NOMO-1 treated with dmso at 0.1 percent for 144 hours (cell line): ENCODE results near the gene DUOXA1.
"Not testable (repeated sequence)": the region's sequence is repeated elsewhere in the genome, so short reads cannot be mapped to it uniquely, and the experiment has no call there.

Experiments used
- DNase-seq: peaks from one replicate; lab custom pipeline; 2025; ENCODE audit not compliant: unreplicated experiment; lab: John Stamatoyannopoulos, UW

Gene DUOXA1

GRCh38 chr15:45093013-45093412 is 36.7 kb downstream of the DUOXA1 start:
- no peak for DNase-seq

- no peak for DNase-seq
These were observed 38.1 kb downstream of the DUOXA1 start for GRCh38 chr15:45091576-45091975.

DNA sequence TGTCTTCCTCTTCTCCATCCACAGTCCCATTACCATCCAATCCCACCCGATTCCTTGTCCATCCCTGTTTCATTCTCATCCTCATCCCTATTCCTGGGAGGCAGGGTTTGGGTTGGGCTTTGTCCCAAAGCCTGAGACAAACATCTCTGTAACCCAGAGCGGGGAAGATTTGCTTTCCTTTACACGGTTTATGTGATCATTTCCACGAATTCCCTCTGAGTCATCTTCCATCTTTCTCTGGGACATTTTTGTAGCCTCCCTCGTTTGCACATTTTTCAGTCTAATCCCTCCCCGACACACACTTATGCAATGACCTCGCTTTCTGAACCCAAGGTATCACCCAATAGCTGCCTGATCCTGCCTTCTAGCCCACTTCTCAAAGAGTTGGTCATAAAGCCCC is 38.5 kb downstream of the DUOXA1 start:
- DNase-seq = no peak

GRCh38 chr15:45089712-45090373 is 39.8 kb downstream of the DUOXA1 start:
- no peak for DNase-seq

GRCh38 chr15:45088801-45089711 is 40.6 kb downstream of the DUOXA1 start:
- no peak for DNase-seq

DNA sequence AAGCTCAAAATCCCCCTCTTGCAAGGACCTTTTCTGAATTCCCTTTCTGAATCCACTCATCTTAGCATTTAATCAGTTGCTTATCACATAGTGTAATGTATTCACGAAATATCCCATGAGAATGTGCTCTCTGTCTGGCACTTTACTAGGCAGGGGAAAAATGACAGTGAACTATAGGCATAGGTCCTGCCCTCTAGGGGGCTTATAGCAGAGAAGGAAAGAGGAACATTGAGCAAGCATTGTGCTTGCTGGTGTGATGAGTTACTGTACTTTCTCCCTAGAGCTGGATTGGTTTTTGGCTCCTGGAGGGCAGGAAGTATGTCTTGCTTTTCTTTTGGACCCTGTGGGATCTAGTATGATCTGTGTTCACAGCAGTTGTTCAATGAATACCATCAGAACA is 42.2 kb downstream of the DUOXA1 start:
- DNase-seq = no peak

DNA sequence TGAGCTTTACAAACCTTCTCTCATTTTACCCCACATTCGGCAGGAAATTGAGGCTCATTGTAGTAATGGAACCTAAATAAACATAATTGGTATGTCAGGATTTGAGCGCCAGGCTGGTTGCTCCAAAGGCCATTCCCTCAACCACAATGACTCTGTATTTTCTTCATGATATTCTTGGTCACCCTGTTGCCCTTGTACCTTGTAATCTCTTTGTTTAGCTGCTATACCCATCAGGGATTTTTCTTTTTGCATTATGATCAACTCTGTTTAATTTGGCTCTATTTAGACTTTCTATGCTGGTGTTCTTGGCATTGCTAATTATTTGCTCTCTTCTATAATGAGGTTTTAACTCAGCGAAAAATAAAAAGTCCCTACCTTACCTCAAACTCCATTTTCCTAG is 45.5 kb downstream of the DUOXA1 start:
- DNase-seq = no peak

GRCh38 chr15:45083223-45083622 is 46.5 kb downstream of the DUOXA1 start:
- no peak for DNase-seq

- DNase-seq = not testable (repeated sequence)
These were observed 47.3 kb downstream of the DUOXA1 start for GRCh38 chr15:45082412-45082811.

- not testable (repeated sequence) for DNase-seq
These were observed 49.1 kb downstream of the DUOXA1 start for GRCh38 chr15:45080593-45080992.

DNA sequence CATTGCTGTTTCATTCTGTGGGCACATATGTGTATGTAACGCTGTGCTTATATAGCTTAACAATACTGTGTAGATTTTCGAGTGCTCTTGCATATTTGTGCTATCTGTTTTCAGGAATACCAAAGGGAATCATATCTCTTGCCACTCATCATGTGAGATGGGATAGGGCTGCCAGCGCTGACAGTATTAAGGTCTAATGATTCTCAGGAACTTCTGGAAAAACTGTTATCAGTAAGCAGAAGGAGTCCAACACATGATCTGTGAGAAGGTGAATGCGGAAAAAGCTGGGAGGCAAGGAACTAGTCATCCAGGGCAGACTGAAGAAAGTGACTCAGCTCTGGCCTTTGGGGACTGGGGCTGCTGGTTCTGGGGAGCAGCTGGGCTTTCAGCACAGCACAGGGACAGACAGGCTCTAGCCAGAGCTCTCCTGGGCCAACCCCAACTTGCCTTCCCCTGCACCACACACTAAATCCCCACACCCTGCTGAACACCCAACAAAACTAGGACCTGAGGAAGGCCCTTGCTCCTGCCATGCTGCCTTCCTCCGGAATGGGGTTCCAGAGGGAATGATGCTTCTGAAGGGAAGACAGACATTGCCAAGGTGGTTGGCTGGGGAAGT is 49.9 kb downstream of the DUOXA1 start:
- DNase-seq = not testable (repeated sequence)

GRCh38 chr15:45079201-45079600 is 50.5 kb downstream of the DUOXA1 start:
- DNase-seq = not testable (repeated sequence)

- DNase-seq = not testable (repeated sequence)
These were observed 52.3 kb downstream of the DUOXA1 start for GRCh38 chr15:45077391-45077790.

DNA sequence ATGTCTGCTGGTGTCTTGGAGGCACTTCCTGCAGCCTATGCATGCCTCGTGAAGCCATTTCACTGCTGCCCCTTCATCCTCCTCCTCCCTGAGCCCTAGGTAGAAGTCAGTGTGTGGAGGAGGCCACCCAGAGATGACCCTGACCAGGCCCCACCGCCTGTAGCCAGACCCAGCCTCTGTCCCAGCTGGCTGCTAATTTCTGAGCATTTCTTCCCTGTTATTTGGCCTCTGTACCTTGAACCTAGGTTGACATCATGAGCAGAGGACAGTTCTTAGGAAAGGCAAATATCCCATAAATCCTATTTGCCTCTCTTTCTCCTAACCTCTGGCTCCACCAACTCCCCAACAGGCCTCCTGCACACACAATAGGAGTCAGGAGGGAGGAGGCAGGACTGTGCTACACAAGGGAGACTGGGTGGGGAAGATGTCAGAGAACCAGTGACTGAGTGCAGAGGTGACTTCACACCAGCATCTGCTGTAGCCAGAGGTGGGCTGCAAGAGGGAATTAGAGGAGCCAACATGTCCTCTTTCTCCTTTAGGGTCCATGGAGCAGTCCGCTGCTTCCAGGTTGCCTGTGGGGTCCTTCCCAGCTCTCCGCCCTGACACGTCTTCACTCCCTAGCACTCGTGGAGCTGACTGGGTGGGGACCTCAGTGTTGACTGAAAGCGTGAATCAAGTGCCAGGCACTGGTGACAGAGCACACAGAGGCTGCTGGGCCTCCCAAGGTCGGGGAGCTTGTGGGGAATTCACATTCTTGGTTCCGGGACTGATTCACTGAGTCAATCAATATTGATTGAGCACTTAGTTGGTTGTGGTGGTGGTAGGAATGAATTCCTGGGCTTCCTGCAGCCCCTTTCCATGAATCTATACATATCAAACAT is 54.0 kb downstream of the DUOXA1 start:
- not testable (repeated sequence) for DNase-seq

DNA sequence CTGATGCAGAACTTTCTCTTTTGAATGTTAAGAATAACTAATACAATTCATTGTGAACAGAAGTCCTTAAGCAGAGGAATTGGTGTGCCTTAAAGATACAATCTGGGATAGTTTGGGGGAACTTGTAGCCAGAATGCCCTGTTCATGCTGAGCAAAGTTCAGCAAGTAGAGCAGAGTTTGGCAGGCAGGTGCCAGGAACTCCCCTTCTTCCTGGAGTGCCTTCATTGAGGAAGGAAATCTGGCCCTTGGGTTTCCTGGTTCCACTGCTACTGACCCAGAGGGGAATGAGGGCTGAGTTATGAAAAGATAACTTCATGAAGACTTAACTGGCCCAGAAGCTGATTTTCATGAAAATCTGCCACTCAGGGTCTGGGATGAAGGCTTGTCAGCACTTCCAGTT is 56.1 kb downstream of the DUOXA1 start:
- not testable (repeated sequence) for DNase-seq

GRCh38 chr15:45069942-45070360 is 59.7 kb downstream of the DUOXA1 start:
- not testable (repeated sequence) for DNase-seq
